GM13976 (cell line): ENCODE measurements around the gene PPP2R2B.

Experiments
- DNase-seq: peaks from one replicate; pipeline ENCODE4 v3.0.0; 2012; ENCODE audit warnings: low spot score
- CTCF ChIP-seq: IDR thresholded peaks from 2 replicates; pipeline ENCODE4 v1.5.1; 2012; ENCODE audit warnings: borderline replicate concordance, mild to moderate bottlenecking; ENCODE audit not compliant: insufficient read depth; ENCODE audit errors: extremely low read depth, missing control alignments, control extremely low read depth
- in situ Hi-C: fragments of 300-500 bp; cut with MboI; formaldehyde crosslinking; loops from one replicate; pipeline ENCODE4 v1.12.0; 2022; ENCODE audit warnings: low sequenced_read_pairs, mixed read lengths, inconsistent platforms; ENCODE audit not compliant: unreplicated experiment

The PPP2R2B gene

GRCh38 chr5:146710348-146710747 is 168.2 kb downstream of the PPP2R2B start:
- no peak for DNase-seq
- in situ Hi-C loops = no loop called here
- TF ChIP-seq CTCF = no peak

GRCh38 chr5:146707316-146707715 is 171.2 kb downstream of the PPP2R2B start:
- in situ Hi-C loops = no loop called here

GRCh38 chr5:146706321-146706972 is 172.1 kb downstream of the PPP2R2B start:
- in situ Hi-C loops = no loop called here
- no peak for TF ChIP-seq CTCF
- DNase-seq = no peak

More at GRCh38 chr5:146707316-146707715, 171.2 kb downstream of the PPP2R2B start:
- DNase-seq = no peak
- no peak for TF ChIP-seq CTCF

- in situ Hi-C loops = no loop called here
- no peak for TF ChIP-seq CTCF
- DNase-seq = no peak
Observed at GRCh38 chr5:146704949-146705665, 173.4 kb downstream of the PPP2R2B start.

GRCh38 chr5:146703899-146704298 is 174.7 kb downstream of the PPP2R2B start:
- no peak for TF ChIP-seq CTCF
- in situ Hi-C loops = no loop called here
- DNase-seq = no peak

- no peak for TF ChIP-seq CTCF
- in situ Hi-C loops = no loop called here
- DNase-seq = no peak
Observed at GRCh38 chr5:146703499-146703898, 175.1 kb downstream of the PPP2R2B start.
